GM21526 (cell line): ENCODE results near the gene SLC19A1.
"Not testable (repeated sequence)": the region's sequence is repeated elsewhere in the genome, so short reads cannot be mapped to it uniquely, and the experiment has no call there.

ENCODE experiments used
- ATAC-seq: cut with Tn5 transposase; IDR thresholded peaks from one replicate; pipeline ENCODE4 v1.9.1; 2021; ENCODE audit warnings: moderate library complexity; ENCODE audit not compliant: unreplicated experiment, low FRiP score

Gene SLC19A1

GRCh38 chr21:45508607-45509565, 33.4 kb downstream of the SLC19A1 start:
- ATAC-seq = no peak

- ATAC-seq = no peak
Measured at GRCh38 chr21:45507888-45508508, 34.2 kb downstream of the SLC19A1 start.

GRCh38 chr21:45507523-45507875, 34.7 kb downstream of the SLC19A1 start:
- no peak for ATAC-seq

- no peak for ATAC-seq
Measured at GRCh38 chr21:45506836-45507522, 35.3 kb downstream of the SLC19A1 start.

- ATAC-seq = no peak
Measured at GRCh38 chr21:45506241-45506817, 35.9 kb downstream of the SLC19A1 start.

GRCh38 chr21:45505416-45506021, 36.7 kb downstream of the SLC19A1 start:
- ATAC-seq = no peak

GRCh38 chr21:45504516-45505415, 37.5 kb downstream of the SLC19A1 start:
- ATAC-seq = no peak

GRCh38 chr21:45504021-45504515, 38.2 kb downstream of the SLC19A1 start:
- no peak for ATAC-seq

GRCh38 chr21:45503226-45503625, 39.0 kb downstream of the SLC19A1 start:
- not testable (repeated sequence) for ATAC-seq

- ATAC-seq = no peak
Measured at GRCh38 chr21:45502600-45502999, 39.6 kb downstream of the SLC19A1 start.

GRCh38 chr21:45502006-45502345, 40.3 kb downstream of the SLC19A1 start:
- no peak for ATAC-seq

GRCh38 chr21:45501081-45502005, 40.9 kb downstream of the SLC19A1 start:
- not testable (repeated sequence) for ATAC-seq

- ATAC-seq = no peak
Measured at GRCh38 chr21:45499970-45500577, 42.2 kb downstream of the SLC19A1 start.

GRCh38 chr21:45499201-45499750, 43.0 kb downstream of the SLC19A1 start:
- ATAC-seq = no peak

- ATAC-seq = no peak
Measured at GRCh38 chr21:45498646-45499000, 43.6 kb downstream of the SLC19A1 start.

GRCh38 chr21:45497846-45498645, 44.2 kb downstream of the SLC19A1 start:
- no peak for ATAC-seq
